Measurements from ENCODE around the gene HHAT.

Gene HHAT

DNA sequence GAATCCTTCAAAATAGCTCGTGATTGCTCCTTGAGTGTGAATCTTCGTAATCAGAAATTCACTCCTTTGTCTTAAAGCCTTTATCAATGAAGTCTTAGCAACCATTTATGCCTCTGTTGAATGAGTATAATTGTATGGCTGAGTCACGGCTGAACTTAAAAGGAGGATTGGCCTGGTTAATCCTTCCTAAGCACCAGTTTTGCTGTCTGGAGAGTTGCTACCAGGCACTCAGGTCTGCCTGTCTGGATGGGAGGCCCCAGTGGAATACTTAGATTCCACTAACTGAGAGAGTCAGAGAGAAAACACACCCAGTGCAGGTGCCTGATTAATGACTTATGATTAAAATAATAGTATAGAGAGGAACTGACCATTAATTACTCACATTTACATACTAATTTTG is 7.6 kb upstream of the HHAT start:
- no peaks in the 10 kb centered on the region for H4K20me1 ChIP-seq (ENCODE audit: insufficient read depth, low read length)
- no peaks in the 10 kb centered on the region for H3K36me3 ChIP-seq (ENCODE audit: insufficient read depth, low read length)
- no peak overlapping the region for H2AFZ ChIP-seq (ENCODE audit: low read depth, low read length)
- DNase-seq (no peak), ATAC-seq (ENCODE audit: insufficient read depth, low read depth) (no peak)
- H3K4me1 ChIP-seq (ENCODE audit: insufficient read depth, low read length), result no peaks in the 10 kb centered on the region
- no peak overlapping the region for H3K9ac ChIP-seq (ENCODE audit: low read depth, low read length)
- TF ChIP-seq EZH2 (IDR thresholded peaks at IDR 0.05; ENCODE audit: borderline replicate concordance, low read depth, low read length, severe bottlenecking), result no peak
- TF ChIP-seq, protein P1, sequence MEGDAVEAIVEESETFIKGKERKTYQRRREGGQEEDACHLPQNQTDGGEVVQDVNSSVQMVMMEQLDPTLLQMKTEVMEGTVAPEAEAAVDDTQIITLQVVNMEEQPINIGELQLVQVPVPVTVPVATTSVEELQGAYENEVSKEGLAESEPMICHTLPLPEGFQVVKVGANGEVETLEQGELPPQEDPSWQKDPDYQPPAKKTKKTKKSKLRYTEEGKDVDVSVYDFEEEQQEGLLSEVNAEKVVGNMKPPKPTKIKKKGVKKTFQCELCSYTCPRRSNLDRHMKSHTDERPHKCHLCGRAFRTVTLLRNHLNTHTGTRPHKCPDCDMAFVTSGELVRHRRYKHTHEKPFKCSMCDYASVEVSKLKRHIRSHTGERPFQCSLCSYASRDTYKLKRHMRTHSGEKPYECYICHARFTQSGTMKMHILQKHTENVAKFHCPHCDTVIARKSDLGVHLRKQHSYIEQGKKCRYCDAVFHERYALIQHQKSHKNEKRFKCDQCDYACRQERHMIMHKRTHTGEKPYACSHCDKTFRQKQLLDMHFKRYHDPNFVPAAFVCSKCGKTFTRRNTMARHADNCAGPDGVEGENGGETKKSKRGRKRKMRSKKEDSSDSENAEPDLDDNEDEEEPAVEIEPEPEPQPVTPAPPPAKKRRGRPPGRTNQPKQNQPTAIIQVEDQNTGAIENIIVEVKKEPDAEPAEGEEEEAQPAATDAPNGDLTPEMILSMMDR (IDR thresholded peaks at IDR 0.05; ENCODE audit: borderline replicate concordance, extremely low read depth, low read length, poor library complexity, severe bottlenecking), result no peak
- H3K27me3 ChIP-seq (ENCODE audit: insufficient read depth, low read length, poor library complexity), result no peaks in the 10 kb centered on the region
- no peak overlapping the region for H3K27ac ChIP-seq (ENCODE audit: low read length)
- H3K79me2 ChIP-seq (ENCODE audit: insufficient read depth, low read length), result no peaks in the 10 kb centered on the region
- no peak overlapping the region for H3K4me3 ChIP-seq (ENCODE audit: low read depth in 1 of 2, low read length in 2 of 2)
- no peak overlapping the region for H3K4me2 ChIP-seq (ENCODE audit: insufficient read depth, low read length)
- H3K9me3 ChIP-seq (ENCODE audit: insufficient read depth, low read length, severe bottlenecking), result no peaks in the 10 kb centered on the region

GRCh38 chr1:210321552-210321951 is 7.2 kb upstream of the HHAT start:
- Histone ChIP-seq H3K9ac (ENCODE audit: low read depth, low read length) (no peak overlapping the region), H3K27ac (ENCODE audit: low read length) (no peak overlapping the region), H2AFZ (ENCODE audit: low read depth, low read length) (no peak overlapping the region), H3K36me3 (ENCODE audit: insufficient read depth, low read length) (no peaks in the 10 kb centered on the region), H3K4me3 (ENCODE audit: low read depth in 1 of 2, low read length in 2 of 2) (no peak overlapping the region), H3K9me3 (ENCODE audit: insufficient read depth, low read length, severe bottlenecking) (no peaks in the 10 kb centered on the region), H3K4me1 (ENCODE audit: insufficient read depth, low read length) (no peaks in the 10 kb centered on the region), H3K79me2 (ENCODE audit: insufficient read depth, low read length) (no peaks in the 10 kb centered on the region), H4K20me1 (ENCODE audit: insufficient read depth, low read length) (no peaks in the 10 kb centered on the region), H3K27me3 (ENCODE audit: insufficient read depth, low read length, poor library complexity) (no peaks in the 10 kb centered on the region), H3K4me2 (ENCODE audit: insufficient read depth, low read length) (no peak overlapping the region)
- ATAC-seq (ENCODE audit: insufficient read depth, low read depth) (no peak), DNase-seq (no peak)
- no peak for TF ChIP-seq EZH2 (IDR thresholded peaks at IDR 0.05; ENCODE audit: borderline replicate concordance, low read depth, low read length, severe bottlenecking)

DNA sequence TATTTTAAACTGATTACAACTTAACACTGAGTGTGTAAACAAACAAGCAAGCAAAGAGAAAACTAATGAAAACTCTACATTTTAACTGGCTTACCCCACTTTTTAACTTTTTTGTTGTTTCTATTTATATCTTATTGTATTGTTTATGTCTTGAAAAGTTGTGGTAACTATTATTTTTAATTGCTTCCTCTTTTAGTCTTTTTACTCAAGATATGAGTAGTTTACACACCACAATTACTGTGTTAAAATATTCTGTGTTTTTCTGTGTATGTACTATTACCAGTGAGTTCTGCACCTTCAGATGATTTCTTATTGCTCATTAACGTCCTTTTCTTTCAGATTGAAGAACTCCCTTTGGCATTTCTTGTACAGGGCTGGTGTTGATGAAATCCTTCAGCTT is 4.7 kb upstream of the HHAT start:
- H3K27ac ChIP-seq (ENCODE audit: low read length), result no peak overlapping the region
- H3K4me3 ChIP-seq (ENCODE audit: low read depth in 1 of 2, low read length in 2 of 2), result no peak overlapping the region
- no peak overlapping the region for H3K9ac ChIP-seq (ENCODE audit: low read depth, low read length)
- H3K36me3 ChIP-seq (ENCODE audit: insufficient read depth, low read length), result no peaks in the 10 kb centered on the region
- no peaks in the 10 kb centered on the region for H3K27me3 ChIP-seq (ENCODE audit: insufficient read depth, low read length, poor library complexity)
- no peak for DNase-seq
- H2AFZ ChIP-seq (ENCODE audit: low read depth, low read length), result no peak overlapping the region
- TF ChIP-seq, protein P1 (IDR thresholded peaks at IDR 0.05; ENCODE audit: borderline replicate concordance, extremely low read depth, low read length, poor library complexity, severe bottlenecking), result no peak
- TF ChIP-seq EZH2 (IDR thresholded peaks at IDR 0.05; ENCODE audit: borderline replicate concordance, low read depth, low read length, severe bottlenecking), result no peak
- H3K9me3 ChIP-seq (ENCODE audit: insufficient read depth, low read length, severe bottlenecking), result no peaks in the 10 kb centered on the region
- no peaks in the 10 kb centered on the region for H4K20me1 ChIP-seq (ENCODE audit: insufficient read depth, low read length)
- H3K79me2 ChIP-seq (ENCODE audit: insufficient read depth, low read length), result no peaks in the 10 kb centered on the region
- H3K4me2 ChIP-seq (ENCODE audit: insufficient read depth, low read length), result no peak overlapping the region
- ATAC-seq (ENCODE audit: insufficient read depth, low read depth), result no peak
- H3K4me1 ChIP-seq (ENCODE audit: insufficient read depth, low read length), result peaks cover 11% of the 10 kb centered on the region

- no peak overlapping the region for H2AFZ ChIP-seq (ENCODE audit: low read depth, low read length)
- no peak overlapping the region for H3K27ac ChIP-seq (ENCODE audit: low read length)
- H3K9me3 ChIP-seq (ENCODE audit: insufficient read depth, low read length, severe bottlenecking), result no peaks in the 10 kb centered on the region
- H3K4me1 ChIP-seq (ENCODE audit: insufficient read depth, low read length), result peaks cover 21% of the 10 kb centered on the region
- H3K36me3 ChIP-seq (ENCODE audit: insufficient read depth, low read length), result no peaks in the 10 kb centered on the region
- H3K27me3 ChIP-seq (ENCODE audit: insufficient read depth, low read length, poor library complexity), result no peaks in the 10 kb centered on the region
- ATAC-seq (ENCODE audit: insufficient read depth, low read depth) (no peak), DNase-seq (no peak)
- H4K20me1 ChIP-seq (ENCODE audit: insufficient read depth, low read length), result no peaks in the 10 kb centered on the region
- TF ChIP-seq, protein P1 (IDR thresholded peaks at IDR 0.05; ENCODE audit: borderline replicate concordance, extremely low read depth, low read length, poor library complexity, severe bottlenecking), result peak; percentile 5
- TF ChIP-seq EZH2 (IDR thresholded peaks at IDR 0.05; ENCODE audit: borderline replicate concordance, low read depth, low read length, severe bottlenecking), result no peak
- H3K4me3 ChIP-seq (ENCODE audit: low read depth in 1 of 2, low read length in 2 of 2), result no peak overlapping the region
- H3K79me2 ChIP-seq (ENCODE audit: insufficient read depth, low read length), result no peaks in the 10 kb centered on the region
- no peak overlapping the region for H3K4me2 ChIP-seq (ENCODE audit: insufficient read depth, low read length)
- no peak overlapping the region for H3K9ac ChIP-seq (ENCODE audit: low read depth, low read length)
Measured at GRCh38 chr1:210325026-210325670, 3.6 kb upstream of the HHAT start.
